Stimulated activated CD4-positive, alpha-beta T cell treated with anti-CD3 and anti-CD28 coated beads, Interleukin-12 subunit alpha, Interleukin-12 subunit beta, amount 100 ng/mL, for 4 hours (primary cell): ENCODE measurements around the gene UBAP1L.
A peak's percentile ranks its signal among the peaks of the same experiment; 100 is the strongest.
"Not testable (repeated sequence)": the region's sequence is repeated elsewhere in the genome, so short reads cannot be mapped to it uniquely, and the experiment has no call there.

Experiments used
- DNase-seq: peaks from one replicate; pipeline ENCODE4 v3.0.0-alpha.2; 2020

UBAP1L gene

GRCh38 chr15:65115086-65115485 lies at the start of gene UBAP1L:
TSS of gene UBAP1L (minus strand) at chr15:65115200. CDS start at chr15:65106215, 8,985 bp downstream.
- no peak for DNase-seq

DNA sequence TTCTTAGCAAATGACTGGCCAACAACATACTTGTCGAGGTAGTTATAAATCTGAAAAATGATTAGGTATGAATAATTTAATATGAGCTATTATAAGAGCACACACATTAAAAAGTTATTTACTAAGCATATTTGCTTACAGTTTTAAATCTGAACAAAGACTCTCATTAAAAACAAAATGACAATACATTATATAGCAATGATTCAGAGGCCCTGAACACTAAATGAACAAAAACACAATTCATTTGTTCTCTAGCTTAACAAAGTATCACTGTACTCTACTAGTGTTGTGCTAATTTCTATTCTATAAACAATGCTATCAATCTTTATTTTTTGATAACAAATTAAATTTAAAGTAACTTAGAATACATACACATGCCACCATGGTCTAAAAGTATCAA lies 49.1 kb upstream of the UBAP1L start:
- no peak for DNase-seq

DNA sequence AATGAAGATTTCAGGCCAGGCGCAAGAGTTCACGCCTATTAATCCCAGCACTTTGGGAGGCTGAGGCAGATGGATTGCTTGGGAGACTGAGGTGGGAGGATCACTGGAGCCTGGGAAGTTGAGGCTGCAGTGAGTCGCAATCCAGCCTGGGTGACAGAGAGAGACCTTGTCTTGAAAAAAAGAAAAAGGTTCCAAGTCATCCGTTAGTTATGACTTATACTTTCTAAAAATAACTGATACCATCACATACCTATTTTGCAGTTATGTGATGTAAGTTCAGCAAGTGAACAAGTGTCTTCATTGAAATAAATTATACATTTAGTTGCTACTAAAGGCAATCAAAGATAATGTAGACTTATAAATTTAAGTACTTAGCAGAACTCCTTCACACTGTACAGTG lies 48.0 kb upstream of the UBAP1L start:
- no peak for DNase-seq

DNA sequence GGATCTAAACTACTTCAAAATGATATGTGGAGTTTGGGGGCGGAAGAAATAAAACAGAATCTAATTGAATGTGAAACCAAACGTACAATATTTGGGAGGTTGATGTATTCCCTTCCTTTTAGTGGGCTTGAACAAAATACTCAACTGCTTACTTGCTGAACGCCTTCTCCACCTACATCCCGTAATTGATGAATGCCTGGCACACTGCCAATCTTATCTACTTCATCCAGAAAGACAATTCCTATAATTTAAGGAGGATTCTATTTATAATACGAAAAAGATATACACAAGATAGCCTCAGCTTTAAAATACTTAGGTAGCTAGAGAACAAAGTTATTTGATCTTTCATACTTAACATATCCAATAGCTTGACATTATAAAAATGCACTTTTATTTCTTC lies 41.7 kb upstream of the UBAP1L start:
- DNase-seq = no peak

- no peak for DNase-seq
These were observed 39.7 kb upstream of the UBAP1L start for GRCh38 chr15:65154720-65155119.

DNA sequence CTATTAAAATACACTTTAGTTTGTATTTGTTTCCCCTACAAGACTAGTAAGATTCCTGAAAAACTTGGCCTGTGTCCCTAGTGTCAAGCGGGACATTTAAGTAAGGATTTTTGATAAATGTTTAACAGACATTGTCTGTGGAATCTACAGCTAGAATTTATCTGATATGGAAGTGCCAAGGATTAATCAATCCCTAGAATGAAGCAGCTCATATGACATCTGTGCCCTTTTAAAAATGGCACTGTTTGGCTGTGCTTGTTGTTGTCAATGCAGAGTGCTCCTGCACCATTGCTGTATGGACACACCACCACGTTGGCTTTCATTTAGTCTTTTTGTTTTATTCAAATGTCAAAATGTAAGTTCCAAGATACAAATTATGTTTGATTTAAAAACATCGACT lies 32.9 kb upstream of the UBAP1L start:
- no peak for DNase-seq

GRCh38 chr15:65146438-65146837 lies 31.4 kb upstream of the UBAP1L start:
- DNase-seq = no peak

- not testable (repeated sequence) for DNase-seq
These were observed 23.6 kb upstream of the UBAP1L start for GRCh38 chr15:65138631-65139030.

DNA sequence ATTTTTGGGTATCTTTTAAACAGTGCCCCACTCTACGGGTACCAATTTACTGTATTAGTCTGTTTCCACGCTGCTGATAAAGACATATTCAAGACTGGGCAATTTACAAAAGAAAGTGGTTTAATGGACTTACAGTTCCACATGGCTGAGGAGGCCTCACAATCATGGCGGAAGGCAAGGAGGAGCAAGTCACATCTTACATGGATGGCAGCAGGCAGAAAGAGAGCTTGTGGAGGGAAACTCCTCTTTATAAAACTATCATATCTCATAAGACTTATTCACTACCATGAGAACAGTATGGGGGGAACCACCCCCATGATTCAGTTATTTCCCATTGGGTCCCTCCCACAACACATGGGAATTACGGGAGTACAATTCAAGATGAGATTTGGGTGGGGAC lies 22.9 kb upstream of the UBAP1L start:
- DNase-seq = not testable (repeated sequence)

DNA sequence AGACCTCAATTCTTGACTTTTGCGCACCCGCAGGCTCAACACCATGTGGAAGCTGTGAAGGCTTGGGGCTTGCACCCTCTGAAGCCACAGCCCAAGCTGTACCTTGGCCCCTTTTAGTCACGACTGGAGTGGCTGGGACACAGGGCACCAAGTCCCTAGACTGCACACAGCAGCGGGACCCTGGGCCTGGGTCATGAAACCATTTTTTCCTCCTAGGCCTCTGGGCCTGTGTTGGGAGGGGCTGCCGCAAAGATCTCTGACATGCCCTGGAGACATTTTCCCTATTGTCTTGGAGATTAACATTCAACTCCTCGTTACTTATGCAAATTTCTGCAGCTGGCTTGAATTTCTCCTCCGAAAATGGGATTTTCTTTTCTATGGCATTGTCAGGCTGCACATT lies 22.1 kb upstream of the UBAP1L start:
- DNase-seq = not testable (repeated sequence)

DNA sequence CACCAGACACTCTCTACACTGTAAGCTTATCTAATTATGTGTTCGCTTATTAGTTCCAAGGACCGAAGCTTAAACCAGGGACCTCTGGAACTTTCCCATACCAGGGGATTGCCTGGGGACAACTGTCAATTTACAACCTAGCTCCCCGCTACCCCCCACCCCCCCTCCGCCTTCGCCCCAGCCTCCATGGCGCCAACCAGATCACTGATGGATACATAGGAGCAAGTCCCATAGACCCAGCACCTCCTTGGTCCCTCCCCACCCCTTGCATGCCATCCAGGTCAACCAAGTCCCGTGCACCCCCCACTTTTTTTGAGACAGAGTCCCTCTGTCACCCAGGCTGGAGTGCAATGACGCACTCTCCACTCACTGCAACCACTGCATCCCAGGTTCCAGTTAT lies 19.5 kb upstream of the UBAP1L start:
- no peak for DNase-seq

DNA sequence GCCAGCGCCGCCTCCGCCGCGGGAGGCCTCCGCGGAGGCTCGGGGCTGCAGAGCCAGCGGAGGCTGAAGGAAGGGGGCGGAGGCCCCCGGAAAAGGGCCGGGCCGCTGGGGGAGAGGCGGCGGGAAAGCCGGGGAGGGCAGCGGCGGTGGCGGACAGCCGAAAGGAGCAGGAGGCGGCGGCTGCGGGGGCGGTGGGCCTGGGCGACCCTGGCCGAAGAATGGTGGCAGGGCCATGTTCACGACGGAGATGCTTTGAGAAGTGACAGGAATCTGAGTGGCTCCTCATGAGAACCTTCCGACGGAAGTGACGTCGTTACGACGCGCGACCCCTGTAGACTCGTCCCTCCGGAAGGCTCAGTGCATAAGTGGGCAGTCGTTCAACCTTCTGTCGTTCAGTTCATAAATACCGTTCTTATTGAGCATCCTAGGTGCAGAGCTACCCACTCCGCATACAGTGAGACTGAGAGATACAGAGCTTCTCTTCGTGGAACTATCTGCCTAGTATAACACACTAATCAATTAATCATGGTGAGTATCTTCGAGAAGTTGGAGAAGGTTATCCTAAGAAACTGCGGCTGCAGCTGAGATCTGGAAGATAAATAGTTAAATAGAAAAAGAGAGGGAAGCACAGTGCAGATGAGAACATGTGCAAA lies 18.7 kb upstream of the UBAP1L start, which contains the start of gene PDCD7:
TSS of gene PDCD7 (minus strand) at position 261 of the 653 bp plus-strand sequence. CDS start at position 234, 27 bp downstream.
- peak; percentile 72 for DNase-seq

DNA sequence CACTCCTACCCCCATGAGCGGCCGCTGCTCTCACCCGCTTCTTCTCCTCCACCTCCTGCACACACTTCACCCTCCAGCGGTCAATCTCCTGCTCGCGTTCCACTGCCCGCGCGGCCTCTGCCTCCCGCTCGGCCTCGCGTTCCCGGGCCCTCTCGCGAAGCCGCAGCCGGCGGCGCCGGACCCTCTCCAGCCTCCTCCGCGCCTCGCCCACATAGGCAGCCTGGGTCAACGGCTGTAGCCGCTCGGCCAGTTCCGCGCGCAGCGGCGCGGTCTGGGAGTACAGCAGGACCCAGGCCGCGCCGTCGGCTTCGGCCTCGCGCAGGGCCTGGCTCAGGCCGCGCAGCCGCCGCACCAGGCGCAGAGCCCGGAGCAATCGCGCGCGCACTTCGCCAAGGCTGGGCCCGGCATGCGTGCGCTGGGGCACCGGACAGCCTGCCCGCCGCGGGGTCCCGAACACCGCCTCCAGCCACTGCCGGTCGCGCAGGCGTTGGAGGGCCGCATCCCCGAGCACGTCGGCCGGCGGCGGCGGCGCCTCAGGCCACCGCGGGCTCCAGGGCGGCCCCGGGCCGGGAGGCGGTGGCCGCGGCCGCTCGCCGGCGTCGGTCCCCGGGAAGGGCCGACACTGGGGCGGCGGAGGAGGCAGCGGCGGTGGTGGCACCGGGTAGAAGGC lies 18.0 kb upstream of the UBAP1L start:
- peak; percentile 3 for DNase-seq

DNA sequence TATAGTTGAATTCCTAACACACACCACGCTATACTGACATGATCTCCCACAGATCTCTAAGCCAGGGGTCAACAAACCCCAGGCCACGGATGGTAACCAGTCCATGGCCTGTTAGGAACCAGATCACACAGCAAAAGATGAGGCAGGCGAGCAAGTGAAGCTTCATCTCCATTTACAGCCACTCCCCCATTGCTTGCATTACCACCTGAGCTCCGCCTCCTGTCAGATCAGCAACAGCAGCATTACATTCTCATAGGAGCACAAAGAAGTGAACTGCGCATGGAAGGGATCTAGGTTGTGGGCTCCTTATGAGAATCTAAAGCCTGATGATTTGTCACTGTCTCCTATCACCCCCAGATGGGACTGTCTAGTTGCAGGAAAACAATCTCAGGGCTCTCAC lies 15.9 kb upstream of the UBAP1L start:
- no peak for DNase-seq

- no peak for DNase-seq
These were observed 542 bp upstream of the UBAP1L start for GRCh38 chr15:65115542-65115941.

DNA sequence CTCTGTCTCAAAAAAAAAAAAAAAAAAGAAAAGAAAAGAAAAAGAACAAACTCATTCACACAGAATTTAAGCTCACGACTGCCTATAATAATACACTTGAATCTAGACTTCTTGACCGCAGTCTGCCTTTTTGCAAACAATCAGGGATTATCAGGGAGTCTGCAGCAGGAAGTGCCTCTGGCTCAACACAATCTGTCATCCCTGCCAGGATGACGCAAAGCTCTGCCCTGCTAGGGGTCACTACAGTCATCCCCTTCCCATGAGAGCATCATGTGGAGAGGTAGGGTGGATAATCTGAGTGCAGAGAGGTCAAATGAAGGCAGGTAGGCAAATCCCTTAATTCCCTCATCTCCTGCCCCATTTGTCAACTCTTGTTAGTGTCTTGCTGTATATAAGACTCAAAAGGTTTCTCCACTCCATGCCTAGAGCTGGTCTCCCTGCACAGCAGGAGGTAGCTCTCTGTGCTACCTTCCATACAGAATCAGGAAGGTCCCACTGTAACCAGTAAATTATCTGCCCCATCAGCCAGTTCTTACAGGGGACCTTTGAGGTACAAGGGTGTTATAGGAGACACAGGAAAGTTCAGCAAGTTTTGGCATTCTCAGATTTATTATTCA lies 4.2 kb downstream of the UBAP1L start:
- no peak for DNase-seq

DNA sequence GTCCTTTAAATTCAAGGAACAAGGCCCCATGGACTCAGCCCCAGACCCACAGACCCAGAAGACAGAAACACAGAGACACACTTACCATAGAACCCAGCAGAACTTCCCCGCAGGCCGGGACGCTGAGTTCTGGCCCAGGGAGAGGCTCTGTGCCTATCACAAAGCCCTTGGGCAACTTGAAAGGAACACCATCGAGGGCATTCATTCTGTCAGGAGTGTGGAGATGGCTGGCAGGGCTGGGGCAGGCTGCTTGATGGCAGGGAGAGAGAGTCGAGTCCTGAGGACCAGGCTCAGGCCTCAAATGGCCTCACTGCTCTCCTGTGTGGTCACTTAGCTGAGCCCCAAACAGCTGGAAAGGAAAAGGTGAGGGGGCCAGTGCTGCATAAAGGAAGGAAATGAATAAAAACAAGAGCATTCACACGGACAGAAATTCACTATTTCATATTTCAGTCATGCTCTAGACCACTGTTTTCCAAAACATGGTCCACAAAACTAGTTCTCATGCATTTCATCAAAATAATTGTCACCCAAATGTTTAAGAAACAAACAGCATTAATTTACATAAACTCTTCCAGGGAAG lies 8.9 kb downstream of the UBAP1L start:
- DNase-seq = no peak

DNA sequence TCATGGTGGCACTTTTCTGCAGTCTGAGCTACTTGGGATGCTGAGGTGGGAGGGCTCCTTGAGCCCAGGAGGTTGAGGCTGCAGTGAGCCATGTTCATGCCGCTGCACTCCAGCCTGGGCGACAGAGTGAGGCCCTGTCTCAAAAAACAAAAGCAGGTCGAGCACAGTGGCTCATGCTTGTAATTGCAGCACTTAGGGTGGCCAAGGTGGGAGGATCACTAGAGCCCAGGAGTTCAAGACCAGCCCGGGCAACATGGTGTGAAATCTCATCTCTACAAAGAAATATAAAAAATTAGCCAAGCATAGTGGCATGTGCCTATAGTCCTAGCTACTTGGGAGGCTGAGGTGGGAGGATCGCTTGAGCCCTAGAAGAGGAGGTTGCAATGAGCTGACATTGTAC lies 10.0 kb downstream of the UBAP1L start:
- DNase-seq = no peak

DNA sequence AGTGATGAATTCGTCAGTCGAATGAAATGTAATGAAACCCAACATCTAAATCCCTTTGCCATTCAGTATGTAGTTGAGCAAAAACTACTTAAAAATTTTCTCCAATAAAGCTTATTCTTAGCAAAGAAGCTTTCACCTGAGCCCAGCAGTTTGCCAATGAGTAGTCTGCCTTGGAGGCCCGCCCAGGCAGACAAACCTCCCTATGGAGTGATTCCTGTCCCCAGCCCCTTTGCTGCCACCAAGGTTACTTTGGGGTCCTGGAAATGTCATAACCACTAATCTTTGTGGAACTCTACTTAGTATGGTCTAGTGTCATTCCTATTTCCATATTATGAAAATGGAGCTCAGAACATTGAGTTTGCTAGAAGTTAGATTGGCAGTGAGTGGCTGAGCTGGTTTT lies 12.1 kb downstream of the UBAP1L start:
- DNase-seq = no peak

- DNase-seq = no peak
These were observed 12.9 kb downstream of the UBAP1L start for GRCh38 chr15:65101891-65102708.

DNA sequence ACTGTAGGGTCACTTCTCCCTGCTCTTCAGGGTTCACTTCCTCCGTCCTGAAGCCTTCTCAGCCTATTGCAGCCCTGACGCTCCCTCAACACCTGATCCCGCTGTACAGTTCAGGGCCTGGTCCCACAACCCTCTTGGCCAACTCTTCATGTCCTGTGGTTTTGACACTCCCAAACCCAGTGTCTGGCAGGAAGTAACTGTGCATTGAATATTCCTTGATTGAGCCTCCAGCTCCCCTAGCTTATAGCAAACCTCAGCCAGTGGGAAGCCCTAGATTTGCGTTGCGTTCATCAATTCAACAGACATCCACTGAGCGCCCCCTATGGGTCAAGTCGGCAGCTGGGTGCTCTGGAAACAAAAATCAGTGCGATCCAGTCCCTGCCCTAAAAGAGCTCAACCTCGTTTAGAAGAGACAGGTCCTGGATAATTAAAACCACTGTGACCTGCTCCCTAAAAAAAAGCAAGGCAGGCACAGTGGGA lies 13.5 kb downstream of the UBAP1L start:
- peak; percentile 41 for DNase-seq

GRCh38 chr15:65100442-65100841 lies 14.6 kb downstream of the UBAP1L start:
- DNase-seq = no peak

DNA sequence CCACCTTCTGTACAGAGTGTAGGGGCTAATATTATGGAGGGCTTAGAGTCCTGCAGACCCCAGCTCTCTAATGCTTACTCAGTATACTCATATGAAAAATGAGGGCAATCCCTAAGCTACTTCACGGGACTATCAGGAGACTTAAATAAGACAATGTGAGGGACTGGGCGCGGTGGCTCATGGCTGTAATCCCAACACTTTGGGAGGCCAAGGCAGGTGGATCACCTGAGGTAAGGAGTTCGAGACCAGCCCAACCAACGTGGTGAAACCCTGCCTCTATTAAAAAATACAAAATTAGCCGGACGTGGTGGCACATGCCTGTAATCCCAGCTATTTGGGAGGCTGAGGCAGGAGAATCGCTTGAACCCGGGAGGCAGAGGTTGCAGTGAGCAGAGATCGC lies 15.2 kb downstream of the UBAP1L start:
- DNase-seq = not testable (repeated sequence)
